H1 (cell line): Measurements from ENCODE around the gene PRELID1. TPM values are rescaled to one million over a fixed set of nuclear protein-coding genes. Genes with fewer than 3 reads are reported as not detected.

Experiments
- CTCF ChIA-PET: fragments of 300-600 bp; sonication (Branson Sonifier 250); formaldehyde crosslinking; loops from one replicate; lab custom pipeline; 2021; ENCODE audit not compliant: partially characterized antibody; lab: Charles Lee
- POLR2A ChIA-PET: fragments of 300-600 bp; sonication (Branson Sonifier 250); formaldehyde crosslinking; loops from one replicate; lab custom pipeline; 2021; ENCODE audit warnings: inconsistent platforms; ENCODE audit not compliant: partially characterized antibody; lab: Charles Lee
- DNase-seq, 2 experiments: peaks; one replicate each; pipeline versions ENCODE4 v3.0.0 to v3.0.0-alpha.2; 2010 to 2022; ENCODE audit warnings: low spot score in 2 of 2, low read depth in 1 of 2, mixed read lengths in 1 of 2
- FAIRE-seq: peaks from 2 replicates; lab custom pipeline; 2011; peaks lifted over from hg19 to GRCh38; lab: Jason Lieb, UNC
- H2AFZ ChIP-seq: 2 replicates; pipeline ENCODE4 v1.8.1; 2012; ENCODE audit warnings: low read length, inconsistent platforms
- H2AK5ac ChIP-seq: 2 replicates; pipeline ENCODE4 v1.6.1; 2013; ENCODE audit warnings: low read depth, low read length
- H2BK120ac ChIP-seq: replicated peaks from 2 replicates; pipeline ENCODE3; 2013; ENCODE audit warnings: low read depth, low read length, inconsistent platforms
- H2BK12ac ChIP-seq: 2 replicates; pipeline ENCODE4 v1.6.1; 2013; ENCODE audit warnings: low read depth, low read length
- H2BK15ac ChIP-seq: 2 replicates; pipeline ENCODE4 v1.6.1; 2013; ENCODE audit warnings: low read length
- H2BK20ac ChIP-seq: 2 replicates; pipeline ENCODE4 v1.6.1; 2013; ENCODE audit warnings: low read length
- H2BK5ac ChIP-seq: 2 replicates; pipeline ENCODE4 v1.6.1; 2013; ENCODE audit warnings: low read depth, low read length
- H3K14ac ChIP-seq: 2 replicates; pipeline ENCODE4 v1.6.1; 2013; ENCODE audit warnings: inconsistent platforms; ENCODE audit not compliant: insufficient read length
- H3K18ac ChIP-seq: 2 replicates; pipeline ENCODE4 v1.6.1; 2013; ENCODE audit warnings: low read length; ENCODE audit errors: extremely low read depth
- H3K23ac ChIP-seq: 2 replicates; pipeline ENCODE4 v1.6.1; 2013; ENCODE audit warnings: inconsistent platforms; ENCODE audit not compliant: insufficient read length
- H3K23me2 ChIP-seq: 2 replicates; pipeline ENCODE4 v1.6.1; 2013; ENCODE audit warnings: low read depth, low read length
- H3K27ac ChIP-seq: 2 replicates; pipeline ENCODE4 v1.6.1; 2011; ENCODE audit warnings: low read depth, low read length, inconsistent platforms
- H3K27me3 ChIP-seq, 4 experiments: replicated peaks in 1 of 4; 1 replicate in 1 of 4; 2 replicates in 3 of 4; pipeline versions ENCODE4 v1.6.1 to v1.8.1; 2011 to 2013; ENCODE audit warnings: low read length in 3 of 4, mild to moderate bottlenecking in 3 of 4, inconsistent platforms in 2 of 4, mixed read lengths in 2 of 4, moderate library complexity in 1 of 4; ENCODE audit not compliant: control insufficient read depth in 3 of 4, insufficient read depth in 3 of 4; ENCODE audit errors: extremely low read depth in 1 of 4
- H3K36me3 ChIP-seq, 4 experiments: 2 replicates each; pipeline versions ENCODE4 v1.6.1 to v1.8.1; 2011 to 2013; ENCODE audit warnings: mild to moderate bottlenecking in 4 of 4, low read length in 3 of 4, moderate library complexity in 2 of 4, control low read depth in 1 of 4, inconsistent platforms in 1 of 4; ENCODE audit not compliant: insufficient read depth in 4 of 4, control insufficient read depth in 2 of 4
- H3K4ac ChIP-seq: replicated peaks from 2 replicates; pipeline ENCODE3; 2013; ENCODE audit warnings: low read length, low read depth, mixed read lengths, inconsistent platforms; ENCODE audit not compliant: insufficient read length
- H3K4me1 ChIP-seq, 4 experiments: replicated peaks in 1 of 4; 1 replicate in 1 of 4; 2 replicates in 3 of 4; pipeline versions ENCODE4 v1.6.1 to v1.8.1; 2011 to 2013; ENCODE audit warnings: low read length in 3 of 4, inconsistent platforms in 2 of 4, mixed read lengths in 1 of 4; ENCODE audit not compliant: insufficient read depth in 4 of 4, control insufficient read depth in 3 of 4
- H3K4me2 ChIP-seq, 2 experiments: 2 replicates each; pipeline versions ENCODE4 v1.6.1 to v1.8.1; 2011 to 2013; ENCODE audit warnings: low read depth in 2 of 2, low read length in 2 of 2, control low read depth in 1 of 2, inconsistent platforms in 1 of 2, mild to moderate bottlenecking in 1 of 2; ENCODE audit not compliant: insufficient read depth in 1 of 2
- H3K4me3 ChIP-seq, 4 experiments: fragments of 200-600, 300-600 bp in 1 of 4; sonication (generic), shearing (Covaris generic), sonication (Bioruptor Twin) in 1 of 4; 2 replicates each; pipeline versions ENCODE4 v1.5.1 to v1.8.1; 2011 to 2016; ENCODE audit warnings: low read length in 4 of 4, low read depth in 3 of 4, control low read depth in 2 of 4, inconsistent platforms in 2 of 4, mild to moderate bottlenecking in 2 of 4, mixed read lengths in 1 of 4, moderate library complexity in 1 of 4; ENCODE audit not compliant: insufficient read depth in 2 of 4; ENCODE audit errors: extremely low read depth in 1 of 4
- H3K56ac ChIP-seq: replicated peaks from 2 replicates; pipeline ENCODE3; 2013; ENCODE audit warnings: low read depth, mild to moderate bottlenecking, mixed read lengths, low read length, inconsistent platforms; ENCODE audit not compliant: insufficient read length
- H3K79me1 ChIP-seq: 2 replicates; pipeline ENCODE4 v1.6.1; 2013; ENCODE audit warnings: low read depth, low read length, control low read depth
- H3K79me2 ChIP-seq, 2 experiments: 2 replicates each; pipeline versions ENCODE4 v1.6.1 to v1.8.1; 2012 to 2013; ENCODE audit warnings: low read length in 2 of 2, mild to moderate bottlenecking in 2 of 2, inconsistent platforms in 1 of 2; ENCODE audit not compliant: insufficient read depth in 2 of 2, control insufficient read depth in 1 of 2
- H3K9ac ChIP-seq, 4 experiments: replicated peaks in 1 of 4; 1 replicate in 1 of 4; 2 replicates in 3 of 4; pipeline versions ENCODE4 v1.6.1 to v1.8.1; 2011 to 2013; ENCODE audit warnings: low read depth in 3 of 4, low read length in 3 of 4, control low read depth in 2 of 4, mild to moderate bottlenecking in 2 of 4, moderate library complexity in 2 of 4, inconsistent platforms in 1 of 4; ENCODE audit errors: extremely low read depth in 1 of 4
- H3K9me3 ChIP-seq, 2 experiments: 2 replicates each; pipeline versions ENCODE4 v1.6.1 to v1.8.1; 2012 to 2013; ENCODE audit warnings: mild to moderate bottlenecking in 2 of 2, moderate library complexity in 2 of 2, control low read depth in 1 of 2, inconsistent platforms in 1 of 2, low read depth in 1 of 2, low read length in 1 of 2, mixed read lengths in 1 of 2; ENCODE audit not compliant: insufficient read depth in 2 of 2
- H4K20me1 ChIP-seq, 2 experiments: replicated peaks in 1 of 2; 2 replicates each; pipeline versions ENCODE3 to v1.8.1; 2011 to 2013; ENCODE audit warnings: inconsistent platforms in 2 of 2, low read length in 2 of 2, mild to moderate bottlenecking in 1 of 2; ENCODE audit not compliant: insufficient read depth in 2 of 2, control insufficient read depth in 1 of 2
- H4K5ac ChIP-seq: 2 replicates; pipeline ENCODE4 v1.6.1; 2013; ENCODE audit warnings: low read length, low read depth, mixed read lengths, inconsistent platforms; ENCODE audit not compliant: insufficient read length
- H4K8ac ChIP-seq: 2 replicates; pipeline ENCODE4 v1.8.0; 2013; ENCODE audit warnings: mild to moderate bottlenecking, moderate library complexity, low read length, inconsistent platforms; ENCODE audit not compliant: insufficient read depth; ENCODE audit errors: extremely low read depth
- H4K91ac ChIP-seq: replicated peaks from 2 replicates; pipeline ENCODE3; 2013; ENCODE audit warnings: low read length, mixed read lengths, inconsistent platforms; ENCODE audit not compliant: insufficient read length
- ATF3 ChIP-seq: IDR thresholded peaks from 2 replicates; pipeline ENCODE4 v1.6.1; 2011; ENCODE audit warnings: low read depth, mild to moderate bottlenecking, low read length; ENCODE audit not compliant: insufficient read depth
- CREB1 ChIP-seq: IDR thresholded peaks from 2 replicates; pipeline ENCODE4 v1.6.1; 2012; ENCODE audit warnings: inconsistent platforms
- GABPA ChIP-seq: IDR thresholded peaks from 2 replicates; pipeline ENCODE4 v1.6.1; 2011; ENCODE audit warnings: mild to moderate bottlenecking, low read length, moderate library complexity, borderline replicate concordance; ENCODE audit not compliant: insufficient read depth
- TAF1 ChIP-seq: IDR thresholded peaks from 2 replicates; pipeline ENCODE4 v1.6.1; 2011; ENCODE audit warnings: mild to moderate bottlenecking, low read depth, low read length
- WGBS, 2 experiments: shearing (Covaris generic) in 1 of 2; methylation state at CpG; one replicate each; pipeline versions ENCODE4 v1.1.6 to v1.1.7; 2013 to 2015; ENCODE audit warnings: low lambda C conversion rate in 2 of 2, mixed read lengths in 2 of 2, inconsistent platforms in 1 of 2, low coverage in 1 of 2, missing lambda C conversion rate in 1 of 2; ENCODE audit not compliant: insufficient replicate concordance in 2 of 2, insufficient coverage in 1 of 2, insufficient read length in 1 of 2; ENCODE audit errors: extremely low coverage in 1 of 2, missing lambda C conversion rate in 1 of 2; 5-methylcytosine and 5-hydroxymethylcytosine counted together
- long read RNA-seq, 2 experiments: library from RNA in 1 of 2; library from capped mRNA in 1 of 2; stranded (forward); transcript quantifications; one replicate each; pipeline ENCODE4 v2.0.0, GENCODE V29; 2021; ENCODE audit warnings: inconsistent platforms in 1 of 2
- polyA minus RNA-seq, 3 experiments: library from RNA; depleted of rRNA, polyadenylated mRNA; stranded (reverse); fragments of >200 nt; gene quantifications; 1 replicate in 2 of 3; 2 replicates in 1 of 3; pipeline ENCODE4 v1.2.3, GENCODE V29; 2011
- polyA plus RNA-seq, 7 experiments: library from polyadenylated mRNA; depleted of rRNA in 3 of 7; stranded (reverse) in 5 of 7; unstranded in 2 of 7; fragments of >200 nt in 5 of 7; fragments of 200-250 nt in 2 of 7; gene quantifications; 1 replicate in 5 of 7; 2 replicates in 1 of 7; 4 replicates in 1 of 7; pipeline versions ENCODE4 v1.2.1 to v1.2.3, GENCODE V29; 2011 to 2013; ENCODE audit warnings: missing spikeins in 2 of 7, mixed read lengths in 2 of 7
- total RNA-seq: library from RNA; stranded (reverse); fragmentation: NEBNext Ultra II Directional; extraction: Animal tissue kit (Norgen Biotek cat#: 25700); gene quantifications from 2 replicates; pipeline ENCODE4 v1.2.1, GENCODE V29; 2021
- TF ChIP-seq, protein P1 (sequence below): IDR thresholded peaks from 2 replicates; pipeline ENCODE4 v1.6.1; 2012; ENCODE audit warnings: inconsistent platforms

The PRELID1 gene, protein sequence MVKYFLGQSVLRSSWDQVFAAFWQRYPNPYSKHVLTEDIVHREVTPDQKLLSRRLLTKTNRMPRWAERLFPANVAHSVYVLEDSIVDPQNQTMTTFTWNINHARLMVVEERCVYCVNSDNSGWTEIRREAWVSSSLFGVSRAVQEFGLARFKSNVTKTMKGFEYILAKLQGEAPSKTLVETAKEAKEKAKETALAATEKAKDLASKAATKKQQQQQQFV
- 272 and 279 TPM in 2 replicates for total RNA-seq
- polyA plus RNA-seq (2011; rRNA removed) = 428 and 479 TPM in 2 replicates
- polyA plus RNA-seq (2011; cell fraction: cytosol; rRNA removed) = 409 TPM
- polyA plus RNA-seq (2011; cell fraction: nucleus; rRNA removed) = 296 TPM
- 186 to 280 TPM (median 269 TPM) in 4 replicates for polyA plus RNA-seq (2012, experiment 1 of 2)
- polyA plus RNA-seq (2012, experiment 2 of 2) = 318 TPM
- 258 TPM for polyA plus RNA-seq (2013, experiment 1 of 2)
- 262 TPM for polyA plus RNA-seq (2013, experiment 2 of 2)
- polyA minus RNA-seq (2011; rRNA and poly(A)+ RNA removed) = 147 and 156 TPM in 2 replicates
- 108 TPM for polyA minus RNA-seq (2011; cell fraction: cytosol; rRNA and poly(A)+ RNA removed)
- polyA minus RNA-seq (2011; cell fraction: nucleus; rRNA and poly(A)+ RNA removed) = 91.3 TPM
- long read RNA-seq, experiment 1, transcript PRELID1-201 (5 exons, 1,261 nt) = major isoform, 294 of 372 reads
- long read RNA-seq, experiment 1, partial matches to known transcripts = 47 of 372 reads
- long read RNA-seq, experiment 1, other reads (novel, unspliced or antisense) = 31 of 372 reads
- long read RNA-seq, experiment 2, partial matches to known transcripts = 1 of 4 reads
- long read RNA-seq, experiment 2, other reads (novel, unspliced or antisense) = 1 of 4 reads

DNA sequence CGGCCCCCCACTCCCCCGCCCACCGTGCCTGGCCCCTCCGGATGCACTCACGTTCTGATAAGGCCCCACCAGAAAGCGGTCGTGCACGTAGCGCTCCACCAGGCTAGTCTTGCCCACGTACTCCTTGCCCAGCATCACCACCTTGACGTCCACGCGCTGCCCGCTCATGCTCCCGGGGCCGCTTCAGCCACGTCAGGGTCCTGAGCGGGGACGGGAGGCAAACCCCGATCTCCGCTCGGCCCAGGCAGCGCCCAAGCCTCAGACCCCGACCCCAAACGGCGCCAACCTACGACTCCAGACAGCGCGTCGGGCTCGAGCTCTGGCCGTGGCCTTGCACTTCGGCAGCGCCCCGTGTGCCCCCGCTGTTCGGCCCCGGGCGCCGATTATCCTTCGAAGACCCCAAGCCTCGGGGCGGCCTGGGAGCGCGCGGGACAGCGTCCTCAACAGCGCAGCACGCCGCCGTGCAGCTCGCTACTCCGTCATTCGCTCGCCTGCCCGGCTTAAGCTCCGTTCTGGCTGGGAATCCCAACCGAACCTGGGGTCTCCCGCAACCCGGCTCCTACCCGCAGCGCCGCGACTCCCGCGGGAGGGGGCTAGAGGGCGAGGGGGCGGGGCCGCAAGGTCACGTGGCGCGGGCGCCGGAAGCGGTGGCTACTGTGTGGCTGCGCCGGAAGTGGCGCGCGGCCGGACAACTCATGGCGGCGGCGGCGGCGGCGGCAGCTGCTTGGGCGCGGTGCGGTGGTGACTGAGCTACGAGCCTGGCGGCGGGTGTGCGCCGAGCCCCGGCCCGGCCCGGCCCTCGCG is at the start of gene PRELID1, which contains the start of gene RAB24:
Gene PRELID1, plus strand, starts transcription at position 679 of the 804 bp plus-strand sequence. CDS start 187 bp downstream, outside the sequence.
Gene RAB24, minus strand, starts transcription at position 599 of the 804 bp plus-strand sequence. Its CDS starts 431 bp downstream, at position 168.
- Histone ChIP-seq H4K8ac (peak within 1 kb of the TSS; percentile 72), H3K23ac (no peak within 1 kb of the TSS), H3K23me2 (peaks cover 13% of the 10 kb centered on the region; the same call in 1 of the 2 replicates), H3K4ac (peak within 1 kb of the TSS; percentile 19), H3K27ac (peak within 1 kb of the TSS; percentile 69), H4K91ac (peak within 1 kb of the TSS; percentile 57), H2BK20ac (no peak within 1 kb of the TSS), H3K14ac (no peak within 1 kb of the TSS), H2AFZ (peak within 1 kb of the TSS; percentile 21; the same call in 1 of the 2 replicates), H4K5ac (peak within 1 kb of the TSS; percentile 70), H3K4me2 (peak within 1 kb of the TSS; percentile 67 to 96), H3K79me1 (peaks cover 9% of the 10 kb centered on the region), H3K56ac (peak within 1 kb of the TSS; percentile 67), H2BK120ac (no peak within 1 kb of the TSS), H3K9me3 (no peaks in the 10 kb centered on the region), H2BK12ac (peak within 1 kb of the TSS; percentile 60; the same call in 1 of the 2 replicates), H2BK15ac (no peak within 1 kb of the TSS; the same call in 1 of the 2 replicates), H3K27me3 (no peaks in the 10 kb centered on the region), H2AK5ac (0 out of 2 replicates have a peak within 1 kb of the TSS, but pooled peaks have one; percentile 0), H2BK5ac (peak within 1 kb of the TSS; percentile 63; the same call in 1 of the 2 replicates), H4K20me1 (peaks cover 9 to 17% of the 10 kb centered on the region in 2 experiments), H3K9ac (peak within 1 kb of the TSS; percentile 81 to 95 (median 86)), H3K79me2 (peaks cover 10 to 19% of the 10 kb centered on the region in 2 experiments), H3K4me3 (peak within 1 kb of the TSS; percentile 91 to 99 (median 94)), H3K4me1 (peaks cover 0 to 20% (median 5%) of the 10 kb centered on the region in 4 experiments; a peak in 5 of 7 replicates), H3K18ac (peak within 1 kb of the TSS; percentile 96), H3K36me3 (peaks cover 3 to 27% (median 13%) of the 10 kb centered on the region in 4 experiments; a peak in 6 of 8 replicates)
- WGBS, 2 experiments = 1% methylated on average over 60 of the region's 100 CpGs; no CpG with 5 or more reads in 1 of the 2 experiments
- POLR2A ChIA-PET = interaction anchor here (0.8 to 12.1 kb wide), 6 partner anchors 9 to 168 kb away, joined by 3 to 111 read pairs (median 6); partner anchors contain the start of genes MXD3 and NSD1
- no peak for FAIRE-seq
- CTCF ChIA-PET = interaction anchor here (1.2 to 1.4 kb wide), 3 partner anchors 15 to 190 kb away, joined by 3 to 4 read pairs (median 4); no protein-coding TSS in a partner anchor
- DNase-seq = peak in 1 of 2 experiments; percentile 97
- TF ChIP-seq GABPA (peak; percentile 91), TAF1 (peak; percentile 84), ATF3 (peak; percentile 92), CREB1 (peak; percentile 76)
- TF ChIP-seq, protein P1, sequence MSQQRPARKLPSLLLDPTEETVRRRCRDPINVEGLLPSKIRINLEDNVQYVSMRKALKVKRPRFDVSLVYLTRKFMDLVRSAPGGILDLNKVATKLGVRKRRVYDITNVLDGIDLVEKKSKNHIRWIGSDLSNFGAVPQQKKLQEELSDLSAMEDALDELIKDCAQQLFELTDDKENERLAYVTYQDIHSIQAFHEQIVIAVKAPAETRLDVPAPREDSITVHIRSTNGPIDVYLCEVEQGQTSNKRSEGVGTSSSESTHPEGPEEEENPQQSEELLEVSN = peak; percentile 70
